ENCODE results near the gene PLAAT5.

PLAAT5 gene

DNA sequence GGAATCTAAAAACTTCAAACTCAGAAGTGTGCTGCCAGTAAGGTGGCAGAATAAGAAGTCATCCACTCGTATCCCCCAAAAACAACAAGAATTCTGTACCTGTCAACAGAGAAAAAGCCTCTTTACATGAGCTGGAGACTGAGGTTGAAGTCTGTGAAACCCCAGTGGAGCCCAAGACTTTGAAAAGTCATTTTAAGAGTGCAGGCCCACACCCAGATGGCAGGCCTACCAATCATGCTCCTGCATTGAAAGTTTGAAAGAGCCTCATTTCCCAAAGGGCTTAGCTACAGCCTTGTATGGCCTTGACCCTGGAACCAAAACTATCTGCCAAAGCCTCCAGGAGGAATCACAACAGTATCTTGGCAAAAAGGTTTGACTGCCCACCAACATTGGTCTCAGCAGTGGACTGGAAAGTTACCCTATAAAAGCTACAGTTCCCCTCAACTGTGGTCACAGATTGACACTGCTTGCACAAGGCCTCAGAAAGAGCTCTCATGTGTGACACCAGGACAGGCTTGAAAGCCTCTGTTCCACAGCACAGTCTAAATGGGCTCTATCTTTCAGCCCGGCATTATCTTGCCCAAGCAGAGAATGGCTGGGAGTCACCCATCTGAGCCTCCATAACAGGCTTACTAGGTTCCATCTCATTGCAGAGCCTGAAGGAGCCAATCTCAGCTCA lies 73.7 kb downstream of the PLAAT5 start:
- DNase-seq (ENCODE audit: low read depth): no peak
- TF ChIP-seq CTCF (IDR thresholded peaks at IDR 0.05; ENCODE audit: low read depth, low read length, missing control alignments): no peak
- no peak overlapping the region for H3K4me3 ChIP-seq (ENCODE audit: low read depth, low read length)
